Fibroblast of villous mesenchyme (primary cell): ENCODE results near the gene LGALS8. TPM values are rescaled to one million over a fixed set of nuclear protein-coding genes. Genes with fewer than 3 reads are reported as not detected.

Experiments used
- DNase-seq: peaks from one replicate; pipeline ENCODE4 v3.0.0-alpha.2; 2010; ENCODE audit warnings: low read depth
- H3K4me3 ChIP-seq: 2 replicates; pipeline ENCODE4 v1.5.1; 2011; ENCODE audit warnings: low read depth, mild to moderate bottlenecking, low read length
- CTCF ChIP-seq: IDR thresholded peaks from 2 replicates; pipeline ENCODE4 v1.5.1; 2012; ENCODE audit warnings: low read depth, mild to moderate bottlenecking, low read length; ENCODE audit not compliant: insufficient read depth
- total RNA-seq: library from RNA; depleted of rRNA; stranded (reverse); fragments of >200 nt; gene quantifications from 2 replicates; pipeline ENCODE4 v1.2.3, GENCODE V29; 2012

The LGALS8 gene
- total RNA-seq, 1 donor = 47.1 TPM

DNA sequence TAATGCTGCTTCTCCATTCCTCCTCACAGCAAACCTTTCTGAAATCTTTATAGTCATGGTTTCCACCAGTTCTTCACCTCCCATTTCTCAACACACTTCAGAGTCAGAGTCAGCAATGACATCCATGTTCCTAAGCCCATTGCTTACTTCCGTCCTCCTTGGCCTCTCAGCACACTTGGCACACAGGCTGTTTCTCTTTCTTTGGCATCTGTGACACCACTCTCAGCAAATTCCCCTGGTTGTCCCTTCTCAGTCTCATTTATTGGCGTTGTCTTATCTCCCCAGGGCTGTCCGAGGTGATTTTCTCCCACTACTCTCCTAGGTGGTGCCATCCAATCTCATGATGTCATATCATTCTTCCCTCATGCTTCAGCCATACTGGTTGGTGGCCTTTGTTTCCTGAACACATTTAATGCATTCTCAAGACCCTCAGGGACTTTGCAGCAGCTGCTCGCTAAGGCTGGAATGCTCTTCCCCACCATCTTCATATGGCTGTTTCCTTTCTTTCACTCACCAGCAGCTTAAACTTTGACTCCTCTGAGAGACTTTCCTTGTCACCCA lies 3.3 kb upstream of the LGALS8 start:
- no peak for TF ChIP-seq CTCF
- no peak overlapping the region for H3K4me3 ChIP-seq
- DNase-seq = no peak

- peak overlapping the region; percentile 80 for H3K4me3 ChIP-seq
- DNase-seq = peak; percentile 14
- TF ChIP-seq CTCF = no peak
These were observed 662 bp upstream of the LGALS8 start for GRCh38 chr1:236522937-236523703.

- no peak for TF ChIP-seq CTCF
These were observed 536 bp downstream of the LGALS8 start for GRCh38 chr1:236524142-236524894.

DNA sequence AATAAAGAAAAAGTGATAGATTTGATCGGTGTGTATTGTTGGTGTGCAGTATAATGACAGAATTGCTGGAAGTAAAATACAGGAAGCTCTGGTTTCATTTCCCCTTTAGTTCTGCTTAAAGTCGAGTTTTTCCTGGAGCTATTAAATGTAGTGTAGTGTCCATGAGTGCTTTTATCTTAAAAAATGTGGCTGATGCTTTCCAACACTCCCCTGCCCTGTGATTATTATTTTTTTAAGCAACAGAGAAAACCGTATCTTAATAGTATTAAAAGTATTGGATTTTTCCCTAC lies 1.1 kb downstream of the LGALS8 start:
- DNase-seq = no peak
- peak overlapping the region; percentile 80 for H3K4me3 ChIP-seq
- no peak for TF ChIP-seq CTCF

More at GRCh38 chr1:236524142-236524894, 536 bp downstream of the LGALS8 start:
- H3K4me3 ChIP-seq = peak overlapping the region; percentile 80
- DNase-seq = peak; percentile 87

- H3K4me3 ChIP-seq = no peak overlapping the region
- TF ChIP-seq CTCF = no peak
- no peak for DNase-seq
These were observed 2.3 kb downstream of the LGALS8 start for GRCh38 chr1:236526079-236526478.

DNA sequence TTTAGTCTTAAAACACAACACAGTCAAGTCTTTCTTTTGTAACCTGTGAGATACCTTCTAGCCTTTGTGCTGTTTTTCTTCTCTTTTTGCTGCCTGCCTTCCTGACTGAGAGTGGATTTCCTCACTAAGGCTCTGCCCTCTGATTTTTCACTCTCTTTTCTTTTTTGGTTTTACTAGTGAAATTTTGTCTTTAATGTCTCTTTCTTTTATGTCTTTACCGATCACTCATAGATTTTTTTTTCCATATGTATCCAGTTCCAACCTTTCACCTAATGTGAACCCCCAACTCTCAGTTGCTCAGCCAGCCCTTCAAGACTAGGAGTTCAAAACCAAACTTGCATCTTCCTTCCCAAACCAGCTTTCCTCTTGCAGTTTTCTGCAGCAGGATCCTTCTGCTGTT lies 6.5 kb downstream of the LGALS8 start:
- no peak for TF ChIP-seq CTCF
- H3K4me3 ChIP-seq = no peak overlapping the region
- no peak for DNase-seq
